22Rv1 (cell line): ENCODE results near the gene CDH12.

Experiments
- H3K27ac ChIP-seq: fragments of 450-650 bp; 2 replicates; pipeline ENCODE4 v1.5.1; 2017
- ZFX ChIP-seq: fragments of 450-650 bp; IDR thresholded peaks from 2 replicates; pipeline ENCODE4 v1.6.1; 2017; ENCODE audit warnings: antibody characterized with exemption, borderline replicate concordance
- TF ChIP-seq, protein P1 (sequence below): fragments of 450-650 bp; IDR thresholded peaks from 2 replicates; pipeline ENCODE4 v1.5.1; 2017; ENCODE audit warnings: mild to moderate bottlenecking

The CDH12 gene

DNA sequence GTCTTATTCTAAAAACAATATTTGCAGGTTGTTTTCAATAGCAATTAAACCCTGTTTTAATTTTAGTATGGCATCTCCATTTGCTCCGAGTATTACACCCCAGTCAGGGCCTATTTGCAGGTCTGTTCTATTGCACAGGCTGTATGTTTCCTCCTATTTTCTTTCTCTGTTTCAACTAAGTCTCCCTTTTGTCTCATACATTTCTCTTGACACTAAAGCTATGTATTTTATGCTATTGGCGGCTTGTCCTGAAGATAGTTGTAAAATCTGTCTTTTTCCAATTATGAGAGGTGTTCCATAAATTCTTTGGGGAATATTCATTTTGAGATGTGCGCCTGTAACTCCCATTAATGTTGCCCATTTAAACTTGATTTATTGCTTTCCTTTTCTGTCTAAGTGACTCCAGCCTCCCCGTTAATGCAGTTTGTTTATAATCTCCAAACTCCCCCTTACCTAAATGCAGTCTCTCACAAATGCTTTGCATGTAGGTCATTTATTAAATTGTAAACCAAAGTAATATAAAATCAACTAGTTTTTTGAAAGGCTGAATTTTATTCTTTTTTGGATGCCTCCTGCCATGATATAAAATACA is 262.4 kb downstream of the CDH12 start:
- TF ChIP-seq, protein P1, sequence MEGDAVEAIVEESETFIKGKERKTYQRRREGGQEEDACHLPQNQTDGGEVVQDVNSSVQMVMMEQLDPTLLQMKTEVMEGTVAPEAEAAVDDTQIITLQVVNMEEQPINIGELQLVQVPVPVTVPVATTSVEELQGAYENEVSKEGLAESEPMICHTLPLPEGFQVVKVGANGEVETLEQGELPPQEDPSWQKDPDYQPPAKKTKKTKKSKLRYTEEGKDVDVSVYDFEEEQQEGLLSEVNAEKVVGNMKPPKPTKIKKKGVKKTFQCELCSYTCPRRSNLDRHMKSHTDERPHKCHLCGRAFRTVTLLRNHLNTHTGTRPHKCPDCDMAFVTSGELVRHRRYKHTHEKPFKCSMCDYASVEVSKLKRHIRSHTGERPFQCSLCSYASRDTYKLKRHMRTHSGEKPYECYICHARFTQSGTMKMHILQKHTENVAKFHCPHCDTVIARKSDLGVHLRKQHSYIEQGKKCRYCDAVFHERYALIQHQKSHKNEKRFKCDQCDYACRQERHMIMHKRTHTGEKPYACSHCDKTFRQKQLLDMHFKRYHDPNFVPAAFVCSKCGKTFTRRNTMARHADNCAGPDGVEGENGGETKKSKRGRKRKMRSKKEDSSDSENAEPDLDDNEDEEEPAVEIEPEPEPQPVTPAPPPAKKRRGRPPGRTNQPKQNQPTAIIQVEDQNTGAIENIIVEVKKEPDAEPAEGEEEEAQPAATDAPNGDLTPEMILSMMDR, result no peak
- no peak for TF ChIP-seq ZFX
- H3K27ac ChIP-seq, result no peak overlapping the region

- no peak for TF ChIP-seq ZFX
- TF ChIP-seq, protein P1, result no peak
- no peak overlapping the region for H3K27ac ChIP-seq
These were observed 275.4 kb downstream of the CDH12 start for GRCh38 chr5:22577711-22578110.

GRCh38 chr5:22577006-22577405 is 276.1 kb downstream of the CDH12 start:
- no peak for TF ChIP-seq ZFX
- TF ChIP-seq, protein P1, result no peak
- H3K27ac ChIP-seq, result no peak overlapping the region

GRCh38 chr5:22572941-22573340 is 280.2 kb downstream of the CDH12 start:
- no peak for TF ChIP-seq ZFX
- TF ChIP-seq, protein P1, result no peak

DNA sequence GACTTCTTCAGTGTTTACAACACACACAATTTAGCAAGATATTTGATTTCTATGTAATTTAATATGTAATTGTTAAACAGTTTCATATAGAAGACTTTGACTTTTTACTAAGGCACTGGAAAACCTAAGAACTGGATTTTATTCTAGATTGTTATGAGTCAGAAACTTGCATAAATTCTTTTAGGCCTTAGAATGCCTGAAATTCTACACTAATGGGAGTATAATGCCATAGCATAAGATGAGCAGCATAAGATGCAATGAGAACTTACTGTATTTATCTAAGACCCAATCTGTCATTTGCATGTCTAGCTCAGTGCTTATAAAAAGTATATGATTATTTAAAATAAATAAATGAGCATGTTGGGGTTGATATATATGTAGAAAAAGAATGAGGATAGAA is 285.2 kb downstream of the CDH12 start:
- no peak for TF ChIP-seq ZFX
- TF ChIP-seq, protein P1, result no peak
- no peak overlapping the region for H3K27ac ChIP-seq

More at GRCh38 chr5:22572941-22573340, 280.2 kb downstream of the CDH12 start:
- no peak overlapping the region for H3K27ac ChIP-seq

GRCh38 chr5:22560147-22560546 is 293.0 kb downstream of the CDH12 start:
- H3K27ac ChIP-seq, result no peak overlapping the region
- TF ChIP-seq, protein P1, result no peak
- TF ChIP-seq ZFX, result no peak

DNA sequence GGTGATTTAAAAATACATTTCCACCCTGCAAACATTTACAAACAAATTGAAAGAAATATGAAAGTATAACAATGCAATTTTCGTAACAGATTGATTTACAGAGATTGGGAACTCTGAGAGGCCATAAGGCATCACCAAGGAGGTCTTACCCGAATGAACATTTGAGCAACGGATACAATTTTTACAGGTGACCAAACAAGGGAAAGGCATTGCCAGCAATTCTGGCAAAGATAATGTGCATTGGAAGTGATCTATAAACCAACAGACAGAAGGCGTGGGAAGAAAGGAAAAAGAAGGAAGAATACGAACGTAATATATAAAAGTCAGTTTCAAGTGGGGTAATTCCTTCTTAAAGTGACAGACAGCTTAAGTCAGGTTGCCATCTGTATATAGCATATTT is 295.9 kb downstream of the CDH12 start:
- H3K27ac ChIP-seq, result no peak overlapping the region
- TF ChIP-seq, protein P1, result no peak
- no peak for TF ChIP-seq ZFX
